ENCODE data around the gene HSPG2. TPM values are rescaled to one million over a fixed set of nuclear protein-coding genes. Genes with fewer than 3 reads are reported as not detected.

Gene HSPG2
- total RNA-seq, 2 experiments from 2014 or later, result 3.2 to 3.8 TPM

GRCh38 chr1:21938732-21939538 lies 1.8 kb upstream of the HSPG2 start:
- POLR2A ChIA-PET, result no interaction called here

GRCh38 chr1:21937372-21938121 lies 437 bp upstream of the HSPG2 start:
- H3K27me3 Mint-ChIP-seq (ENCODE audit: low read depth), result peaks cover 27% of the 10 kb centered on the region
- DNase-seq (peak; percentile 59), ATAC-seq (peak; percentile 89)
- ChIA-PET CTCF (no interaction called here), POLR2A (no interaction called here)
- no peaks in the 10 kb centered on the region for H3K36me3 Mint-ChIP-seq (ENCODE audit: low read depth)
- H3K27ac Mint-ChIP-seq, result no peak overlapping the region
- peak overlapping the region; percentile 81 for H3K4me3 Mint-ChIP-seq
- H3K9me3 Mint-ChIP-seq (ENCODE audit: insufficient read depth), result no peaks in the 10 kb centered on the region
- peaks cover 18% of the 10 kb centered on the region for H3K4me1 Mint-ChIP-seq (ENCODE audit: low read depth)

More at GRCh38 chr1:21938732-21939538, 1.8 kb upstream of the HSPG2 start:
- no peaks in the 10 kb centered on the region for H3K9me3 Mint-ChIP-seq (ENCODE audit: insufficient read depth)
- peaks cover 13% of the 10 kb centered on the region for H3K4me1 Mint-ChIP-seq (ENCODE audit: low read depth)
- H3K36me3 Mint-ChIP-seq (ENCODE audit: low read depth), result no peaks in the 10 kb centered on the region
- H3K4me3 Mint-ChIP-seq, result peak overlapping the region; percentile 5
- CTCF ChIA-PET, result interaction anchor here (1.2 kb wide), 1 partner anchor 10 kb away, joined by 3 read pairs; no protein-coding TSS in a partner anchor
- no peak for DNase-seq
- no peak for ATAC-seq
- H3K27me3 Mint-ChIP-seq (ENCODE audit: low read depth), result peaks cover 27% of the 10 kb centered on the region
- H3K27ac Mint-ChIP-seq, result no peak overlapping the region

GRCh38 chr1:21936366-21937031 lies 611 bp downstream of the HSPG2 start:
- DNase-seq (no peak), ATAC-seq (peak; percentile 14)
- no peaks in the 10 kb centered on the region for H3K36me3 Mint-ChIP-seq (ENCODE audit: low read depth)
- POLR2A ChIA-PET, result interaction anchor here (1.1 kb wide), 1 partner anchor 153 kb away, joined by 3 read pairs; no protein-coding TSS in a partner anchor
- peaks cover 18% of the 10 kb centered on the region for H3K4me1 Mint-ChIP-seq (ENCODE audit: low read depth)
- H3K9me3 Mint-ChIP-seq (ENCODE audit: insufficient read depth), result no peaks in the 10 kb centered on the region
- peaks cover 27% of the 10 kb centered on the region for H3K27me3 Mint-ChIP-seq (ENCODE audit: low read depth)
- peak overlapping the region; percentile 61 for H3K4me3 Mint-ChIP-seq
- CTCF ChIA-PET, result interaction anchor here (0.9 to 1.3 kb wide), 5 partner anchors 13 to 82 kb away, joined by 3 to 4 read pairs (median 3); no protein-coding TSS in a partner anchor
- no peak overlapping the region for H3K27ac Mint-ChIP-seq

- ChIA-PET POLR2A (interaction anchor here (1.1 kb wide), 1 partner anchor 152 kb away, joined by 3 read pairs; no protein-coding TSS in a partner anchor), CTCF (interaction anchor here (0.9 to 1.3 kb wide), 5 partner anchors 13 to 83 kb away, joined by 3 to 4 read pairs (median 3); no protein-coding TSS in a partner anchor)
- Mint-ChIP-seq H3K36me3 (ENCODE audit: low read depth) (no peaks in the 10 kb centered on the region), H3K27ac (no peak overlapping the region), H3K9me3 (ENCODE audit: insufficient read depth) (no peaks in the 10 kb centered on the region), H3K4me1 (ENCODE audit: low read depth) (peaks cover 18% of the 10 kb centered on the region), H3K4me3 (no peak overlapping the region), H3K27me3 (ENCODE audit: low read depth) (peaks cover 27% of the 10 kb centered on the region)
- ATAC-seq (no peak), DNase-seq (no peak)
These were observed 1.2 kb downstream of the HSPG2 start for GRCh38 chr1:21935891-21936365.

DNA sequence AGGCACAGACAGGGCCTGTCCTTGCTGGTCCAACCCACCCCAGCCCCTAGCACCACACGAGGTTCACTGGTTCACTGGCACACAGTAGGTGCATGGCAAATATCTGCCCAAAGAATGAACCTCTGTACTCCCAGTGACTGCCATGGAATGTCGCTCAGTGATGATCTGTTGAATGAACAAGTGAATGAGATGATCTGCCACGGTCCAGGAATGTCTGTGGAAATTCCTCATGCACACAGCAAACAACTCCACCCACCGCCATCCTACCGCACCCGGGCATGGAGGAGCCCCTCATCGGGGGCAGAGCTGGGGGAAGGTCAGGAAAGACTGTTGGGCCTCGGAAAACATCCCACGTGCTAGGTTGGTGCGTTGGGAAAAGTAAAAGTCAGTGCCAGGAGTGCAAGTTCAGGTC lies 1.7 kb downstream of the HSPG2 start:
- Mint-ChIP-seq H3K4me1 (ENCODE audit: low read depth) (peaks cover 18% of the 10 kb centered on the region), H3K9me3 (ENCODE audit: insufficient read depth) (no peaks in the 10 kb centered on the region), H3K4me3 (no peak overlapping the region), H3K27ac (no peak overlapping the region), H3K27me3 (ENCODE audit: low read depth) (peaks cover 27% of the 10 kb centered on the region), H3K36me3 (ENCODE audit: low read depth) (no peaks in the 10 kb centered on the region)
- DNase-seq (no peak), ATAC-seq (no peak)
- CTCF ChIA-PET, result interaction anchor here (0.9 to 1.3 kb wide), 2 partner anchors 12 to 83 kb away, joined by 3 to 4 read pairs; no protein-coding TSS in a partner anchor
- POLR2A ChIA-PET, result interaction anchor here (1.1 kb wide), 1 partner anchor 152 kb away, joined by 3 read pairs; no protein-coding TSS in a partner anchor

- ChIA-PET POLR2A (no interaction called here), CTCF (no interaction called here)
- H3K4me3 Mint-ChIP-seq, result no peak overlapping the region
- H3K27me3 Mint-ChIP-seq (ENCODE audit: low read depth), result peaks cover 24% of the 10 kb centered on the region
- ATAC-seq (no peak), DNase-seq (no peak)
- H3K27ac Mint-ChIP-seq, result peak overlapping the region; percentile 28
- H3K9me3 Mint-ChIP-seq (ENCODE audit: insufficient read depth), result no peaks in the 10 kb centered on the region
- H3K4me1 Mint-ChIP-seq (ENCODE audit: low read depth), result peaks cover 18% of the 10 kb centered on the region
- no peaks in the 10 kb centered on the region for H3K36me3 Mint-ChIP-seq (ENCODE audit: low read depth)
These were observed 3.5 kb downstream of the HSPG2 start for GRCh38 chr1:21933397-21934248.

- Mint-ChIP-seq H3K36me3 (ENCODE audit: low read depth) (no peaks in the 10 kb centered on the region), H3K27me3 (ENCODE audit: low read depth) (peaks cover 15% of the 10 kb centered on the region), H3K4me1 (ENCODE audit: low read depth) (peaks cover 13% of the 10 kb centered on the region), H3K4me3 (no peak overlapping the region), H3K9me3 (ENCODE audit: insufficient read depth) (no peaks in the 10 kb centered on the region), H3K27ac (no peak overlapping the region)
- no peak for ATAC-seq
- CTCF ChIA-PET, result no interaction called here
- DNase-seq, result no peak
- POLR2A ChIA-PET, result interaction anchor here (0.9 kb wide), 1 partner anchor 15 kb away, joined by 3 read pairs; no protein-coding TSS in a partner anchor
These were observed 5.0 kb downstream of the HSPG2 start for GRCh38 chr1:21932127-21932526.

- ChIA-PET POLR2A (interaction anchor here (0.9 kb wide), 1 partner anchor 16 kb away, joined by 3 read pairs; no protein-coding TSS in a partner anchor), CTCF (no interaction called here)
- no peaks in the 10 kb centered on the region for H3K36me3 Mint-ChIP-seq (ENCODE audit: low read depth)
- H3K4me1 Mint-ChIP-seq (ENCODE audit: low read depth), result peaks cover 12% of the 10 kb centered on the region
- no peak for DNase-seq
- H3K27ac Mint-ChIP-seq, result no peak overlapping the region
- no peaks in the 10 kb centered on the region for H3K9me3 Mint-ChIP-seq (ENCODE audit: insufficient read depth)
- H3K4me3 Mint-ChIP-seq, result no peak overlapping the region
- peaks cover 13% of the 10 kb centered on the region for H3K27me3 Mint-ChIP-seq (ENCODE audit: low read depth)
- ATAC-seq, result no peak
These were observed 5.7 kb downstream of the HSPG2 start for GRCh38 chr1:21931171-21932093.

DNA sequence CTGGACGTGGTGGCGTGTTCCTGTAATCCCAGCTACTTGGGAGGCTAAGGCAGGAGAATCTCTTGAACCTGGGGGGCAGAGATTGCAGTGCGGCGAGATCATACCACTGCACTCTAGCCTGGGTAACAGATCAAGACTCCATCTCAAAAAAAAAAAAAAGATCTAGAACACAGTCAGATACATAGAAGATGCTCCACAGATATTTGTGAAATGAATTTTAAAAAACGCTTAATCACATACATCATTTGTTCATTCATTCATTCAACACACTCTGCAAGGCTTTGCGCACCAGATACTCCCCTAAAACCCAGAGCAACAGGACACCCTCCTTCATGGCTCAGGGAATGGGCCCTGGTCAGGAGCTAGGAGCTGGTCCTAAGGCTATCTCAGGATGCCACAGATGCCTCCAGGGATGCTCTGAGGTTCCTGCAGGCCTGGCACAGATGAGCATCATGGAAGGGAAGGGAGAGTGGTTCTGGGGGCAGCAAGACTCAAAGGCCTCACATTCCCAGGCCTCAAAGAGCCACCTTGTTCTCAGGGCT lies 6.4 kb downstream of the HSPG2 start:
- ChIA-PET POLR2A (no interaction called here), CTCF (no interaction called here)
- DNase-seq, result no peak
- H3K36me3 Mint-ChIP-seq (ENCODE audit: low read depth), result no peaks in the 10 kb centered on the region
- no peak overlapping the region for H3K4me3 Mint-ChIP-seq
- H3K9me3 Mint-ChIP-seq (ENCODE audit: insufficient read depth), result no peaks in the 10 kb centered on the region
- H3K27me3 Mint-ChIP-seq (ENCODE audit: low read depth), result peaks cover 7% of the 10 kb centered on the region
- H3K4me1 Mint-ChIP-seq (ENCODE audit: low read depth), result peaks cover 10% of the 10 kb centered on the region
- no peak for ATAC-seq
- H3K27ac Mint-ChIP-seq, result no peak overlapping the region

- no peak for ATAC-seq
- DNase-seq, result no peak
- H3K27ac Mint-ChIP-seq, result no peak overlapping the region
- peaks cover 3% of the 10 kb centered on the region for H3K27me3 Mint-ChIP-seq (ENCODE audit: low read depth)
- CTCF ChIA-PET, result no interaction called here
- no peaks in the 10 kb centered on the region for H3K36me3 Mint-ChIP-seq (ENCODE audit: low read depth)
- peaks cover 7% of the 10 kb centered on the region for H3K4me1 Mint-ChIP-seq (ENCODE audit: low read depth)
- H3K4me3 Mint-ChIP-seq, result no peak overlapping the region
- POLR2A ChIA-PET, result no interaction called here
- no peaks in the 10 kb centered on the region for H3K9me3 Mint-ChIP-seq (ENCODE audit: insufficient read depth)
These were observed 7.0 kb downstream of the HSPG2 start for GRCh38 chr1:21930080-21930571.
